K562 (cell line): ENCODE data around the gene MRPL30. TPM values are rescaled to one million over a fixed set of nuclear protein-coding genes. Genes with fewer than 3 reads are reported as not detected.

ENCODE experiments used
- ATAC-seq: fragments of 200-7000 bp; cut with Tn5 transposase; 3 replicates; pipeline ENCODE4 v1.9.1; 2020; ENCODE audit warnings: moderate library complexity
- BruUV-seq: library from RNA; stranded (reverse); fragments of 400-500 nt; replicated peaks from 2 replicates; lab custom pipeline; 2021; lab: Mats Ljungman, UMichigan
- CTCF ChIA-PET: fragments of 300-600 bp; formaldehyde crosslinking; extraction: SDS; loops from one replicate; lab custom pipeline; 2021; ENCODE audit warnings: low intra/inter-chr PET ratio; lab: Yijun Ruan, JAX
- POLR2A ChIA-PET: fragments of 300-600, 350-650 bp; sonication (Branson Sonifier 250); formaldehyde crosslinking; extraction: SDS; loops from one replicate; lab custom pipeline; 2021; ENCODE audit warnings: antibody characterized with exemption, inconsistent platforms; lab: Yijun Ruan, JAX
- DNase-seq, 4 experiments: peaks; one replicate each; pipeline versions ENCODE4 v3.0.0 to v3.0.0-alpha.2; 2011 to 2018; ENCODE audit warnings: low spot score in 3 of 4, mixed read lengths in 3 of 4; ENCODE audit errors: extremely low read depth in 1 of 4
- FAIRE-seq: peaks from 2 replicates; lab custom pipeline; 2011; peaks lifted over from hg19 to GRCh38; lab: Jason Lieb, UNC
- H2AFZ ChIP-seq: 2 replicates; pipeline ENCODE4 v1.6.0; 2011; ENCODE audit warnings: low read depth, low read length, control low read depth, inconsistent platforms
- H3K27ac ChIP-seq: fragments of 200-600 bp; 3 replicates; pipeline ENCODE4 v1.8.0; 2011; ENCODE audit warnings: low read depth, mild to moderate bottlenecking, control low read depth, inconsistent platforms, low read length, moderate library complexity, mixed read lengths; ENCODE audit errors: extremely low read depth
- H3K27me3 ChIP-seq, 2 experiments: fragments of 300-600 bp in 1 of 2; 2 replicates in 1 of 2; 3 replicates in 1 of 2; pipeline versions ENCODE4 v1.6.0 to v1.8.0; 2011; ENCODE audit warnings: inconsistent platforms in 2 of 2, low read length in 2 of 2, mild to moderate bottlenecking in 1 of 2, mixed read lengths in 1 of 2, moderate library complexity in 1 of 2; ENCODE audit not compliant: control insufficient read depth in 2 of 2, insufficient read depth in 2 of 2
- H3K36me3 ChIP-seq: fragments of 300-600 bp; 3 replicates; pipeline ENCODE4 v1.8.0; 2011; ENCODE audit warnings: mild to moderate bottlenecking, low read length, inconsistent platforms; ENCODE audit not compliant: control insufficient read depth, insufficient read depth
- H3K4me1 ChIP-seq, 2 experiments: fragments of 200-600 bp in 1 of 2; replicated peaks in 1 of 2; 2 replicates in 1 of 2; 3 replicates in 1 of 2; pipeline versions ENCODE4 v1.5.1 to v1.8.0; 2011; ENCODE audit warnings: inconsistent platforms in 2 of 2, low read length in 2 of 2, mild to moderate bottlenecking in 1 of 2, mixed read lengths in 1 of 2, moderate library complexity in 1 of 2; ENCODE audit not compliant: control insufficient read depth in 2 of 2, insufficient read depth in 2 of 2
- H3K4me2 ChIP-seq: 2 replicates; pipeline ENCODE4 v1.6.1; 2011; ENCODE audit warnings: low read length, control low read depth, inconsistent platforms, mixed read lengths; ENCODE audit not compliant: insufficient read depth
- H3K4me3 ChIP-seq: fragments of 200-600 bp; sonication (generic), shearing (Covaris generic); 2 replicates; pipeline ENCODE4 v1.5.1; 2016; ENCODE audit warnings: control low read depth, inconsistent platforms
- H3K79me2 ChIP-seq: fragments of 200-600 bp; 3 replicates; pipeline ENCODE4 v1.8.0; 2011; ENCODE audit warnings: low read length, inconsistent platforms; ENCODE audit not compliant: control insufficient read depth, insufficient read depth
- H3K9ac ChIP-seq, 2 experiments: 2 replicates each; pipeline versions ENCODE4 v1.6.0 to v1.6.1; 2011; ENCODE audit warnings: low read depth in 2 of 2, low read length in 2 of 2, control low read depth in 1 of 2, inconsistent platforms in 1 of 2, mild to moderate bottlenecking in 1 of 2, mixed read lengths in 1 of 2; ENCODE audit not compliant: insufficient read depth in 1 of 2
- H3K9me1 ChIP-seq: one replicate; pipeline ENCODE4 v1.6.0; 2011; ENCODE audit warnings: inconsistent platforms, mild to moderate bottlenecking, low read length, moderate library complexity; ENCODE audit not compliant: control insufficient read depth, insufficient read depth
- H3K9me3 ChIP-seq: replicated peaks from 2 replicates; pipeline ENCODE4 v1.5.1; 2011; ENCODE audit warnings: low read depth, low read length, inconsistent platforms; ENCODE audit not compliant: control insufficient read depth, insufficient read depth
- H4K20me1 ChIP-seq: replicated peaks from 2 replicates; pipeline ENCODE4 v1.6.1; 2011; ENCODE audit warnings: low read length, inconsistent platforms, mixed read lengths; ENCODE audit not compliant: control insufficient read depth, insufficient read depth
- DDX20 ChIP-seq: fragments of 450-650 bp; IDR thresholded peaks from 2 replicates; pipeline ENCODE4 v1.6.1; 2016; ENCODE audit warnings: missing genetic modification characterization, low read depth, mild to moderate bottlenecking, missing compliant biosample characterization, moderate library complexity
- E2F3 ChIP-seq: fragments of 250-450 bp; sonication (Bioruptor Pico); IDR thresholded peaks from 2 replicates; pipeline ENCODE4 v1.4.0; 2020; ENCODE audit warnings: mild to moderate bottlenecking
- NCOR1 ChIP-seq: fragments of 450-650 bp; IDR thresholded peaks from 2 replicates; pipeline ENCODE4 v1.6.1; 2016; ENCODE audit warnings: mild to moderate bottlenecking, moderate library complexity
- RUNX1 ChIP-seq: sonication (generic); IDR thresholded peaks from 2 replicates; pipeline ENCODE4 v1.6.1; 2016; ENCODE audit warnings: antibody characterized with exemption, low read depth
- ZNF311 ChIP-seq: fragments of 250-450 bp; sonication (Bioruptor Pico); IDR thresholded peaks from 2 replicates; pipeline ENCODE4 v1.4.0; 2020; ENCODE audit warnings: mild to moderate bottlenecking, moderate library complexity
- WGBS: fragments of 100-300 bp; shearing (Covaris generic); methylation state at CpG from one replicate; pipeline ENCODE4 v1.1.6; 2016; ENCODE audit warnings: low coverage, mixed read lengths; ENCODE audit not compliant: insufficient coverage; ENCODE audit errors: missing lambda C conversion rate; 5-methylcytosine and 5-hydroxymethylcytosine counted together
- in situ Hi-C: fragments of 300-500 bp; cut with MboI; formaldehyde crosslinking; loops from 4 replicates; pipeline ENCODE4 v1.15.0; 2018; ENCODE audit warnings: inconsistent platforms, mixed read lengths
- intact Hi-C: fragments of 100-400 bp; cut with micrococcal nuclease; formaldehyde crosslinking; loops from 2 replicates; pipeline ENCODE4 v1.14.2; 2022
- polyA plus RNA-seq, 8 experiments: library from polyadenylated mRNA; depleted of rRNA in 4 of 8; stranded (reverse) in 5 of 8; unstranded in 3 of 8; fragments of >200 nt; fragmentation: Nextera tagmentation in 2 of 8; fragmentation: Illumina TruSeq in 1 of 8; extraction: Ambion mirVana in 2 of 8; extraction: Trizol in 1 of 8; gene quantifications; 2 replicates each; pipeline versions ENCODE4 v1.2.1 to v1.2.3, GENCODE V29; 2011 to 2014; ENCODE audit warnings: inconsistent platforms in 1 of 8, missing spikeins in 1 of 8
- small RNA-seq: library from RNA; depleted of rRNA; stranded (forward); fragments of <200 nt; gene quantifications from one replicate; pipeline ENCODE3, GENCODE V24; 2014
- total RNA-seq, 7 experiments: library from RNA; depleted of rRNA in 6 of 7; stranded (reverse); fragments of >200 nt in 6 of 7; fragmentation: Illumina TruSeq in 2 of 7; extraction: Trizol in 2 of 7; gene quantifications; 2 replicates each; pipeline versions ENCODE4 v1.2.1 to v1.2.3, GENCODE V29; 2011 to 2021; ENCODE audit warnings: low replicate concordance in 1 of 7

MRPL30 gene
- total and polyA plus RNA-seq, 9 of the 15 experiments (the other 6 are each of a cell fraction or from before 2014, with no cell fraction given) = 63.3 to 130 (median 87.0) TPM

DNA sequence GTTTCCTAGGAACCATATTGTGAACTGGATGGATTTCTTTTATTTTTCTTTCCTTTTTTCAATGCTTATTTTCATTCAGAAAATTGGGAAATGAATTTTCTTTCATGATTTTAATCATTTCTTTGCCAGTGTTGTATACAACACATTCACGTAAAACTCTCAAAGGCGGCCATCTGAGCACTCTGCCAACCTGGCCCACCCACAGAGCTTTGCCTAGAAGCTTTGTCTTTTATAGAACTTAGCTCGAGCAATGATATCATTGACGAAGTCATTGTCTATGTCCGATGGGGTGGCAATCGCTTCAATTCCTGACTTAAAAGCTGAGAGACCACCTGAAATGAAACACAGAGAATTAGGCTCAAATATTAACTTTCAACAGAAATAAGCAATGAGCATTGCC lies 61.2 kb downstream of the MRPL30 start:
- H2AFZ ChIP-seq = no peak overlapping the region
- no peaks in the 10 kb centered on the region for H3K79me2 ChIP-seq
- 12% methylated on average over 6 of the region's 6 CpGs for WGBS
- TF ChIP-seq E2F3 (CRISPR knock-in tag) = no peak
- no peak for TF ChIP-seq DDX20 (tag)
- no peak for TF ChIP-seq ZNF311
- no peak for TF ChIP-seq NCOR1
- TF ChIP-seq RUNX1 = no peak
- TF ChIP-seq, all 486 proteins: peak for 0
- no peak overlapping the region for H3K9ac ChIP-seq
- POLR2A ChIA-PET = interaction anchor here (0.7 kb wide), 2 partner anchors 19 to 69 kb away, joined by 3 read pairs; no protein-coding TSS in a partner anchor
- no peak for ATAC-seq
- H3K27me3 ChIP-seq = no peaks in the 10 kb centered on the region
- no peak overlapping the region for H3K4me3 ChIP-seq
- no peak overlapping the region for H3K27ac ChIP-seq
- in situ Hi-C loops (no loop called here), intact Hi-C loops (no loop called here)
- H3K4me2 ChIP-seq = no peak overlapping the region
- no peak for DNase-seq
- FAIRE-seq = no peak
- CTCF ChIA-PET = no interaction called here
- H3K4me1 ChIP-seq = peaks cover 0 to 7% of the 10 kb centered on the region in 2 experiments; a peak in 2 of 5 replicates
- BruUV-seq = no TSS peak
- no peaks in the 10 kb centered on the region for H4K20me1 ChIP-seq
- H3K36me3 ChIP-seq = no peaks in the 10 kb centered on the region
- no peaks in the 10 kb centered on the region for H3K9me1 ChIP-seq
- no peaks in the 10 kb centered on the region for H3K9me3 ChIP-seq

Small RNA genes lying within 50 kb of the gene (small RNA-seq; reads per million reads assigned to genes)
- not detected for gene AC092587.1

Other genes starting within 250 kb of the MRPL30 start
Only the 7 nearest of the 9 such genes appear.
- gene C2orf15, start 39.5 kb upstream of the MRPL30 start, total RNA-seq (2014; rRNA removed) = 0.27 TPM in 1 of 2 replicates, not detected in the other
- gene C2orf15, start 39.5 kb upstream of the MRPL30 start, total RNA-seq (2014; rRNA removed; fragmentation: Illumina TruSeq; extraction: Trizol) = 0.11 TPM in 1 of 2 replicates, not detected in the other
- gene C2orf15, start 39.5 kb upstream of the MRPL30 start, total RNA-seq (2015; rRNA removed; fragmentation: Illumina TruSeq; extraction: Trizol) = 0.11 and 0.22 TPM in 2 replicates
- gene C2orf15, start 39.5 kb upstream of the MRPL30 start, total RNA-seq (2021) = 0.16 and 0.18 TPM in 2 replicates
- 0.25 TPM in 1 of 2 replicates, not detected in the other for gene C2orf15, start 39.5 kb upstream of the MRPL30 start, polyA plus RNA-seq (2011; rRNA removed)
- 0.15 TPM in 1 of 2 replicates, not detected in the other for gene C2orf15, start 39.5 kb upstream of the MRPL30 start, polyA plus RNA-seq (2014; fragmentation: Illumina TruSeq; extraction: Trizol)
- under 1 TPM; 0.04 to 0.06 TPM for gene C2orf15, start 39.5 kb upstream of the MRPL30 start, polyA plus RNA-seq (2014; fragmentation: Nextera tagmentation; extraction: Ambion mirVana)
- not detected in 2 replicates for gene C2orf15, start 39.5 kb upstream of the MRPL30 start, polyA plus RNA-seq (2014; rRNA removed)
- 2.7 and 6.1 TPM in 2 replicates for gene TSGA10, start 26.2 kb upstream of the MRPL30 start, total RNA-seq (2014; rRNA removed)
- 2.9 and 3.5 TPM in 2 replicates for gene TSGA10, start 26.2 kb upstream of the MRPL30 start, total RNA-seq (2014; rRNA removed; fragmentation: Illumina TruSeq; extraction: Trizol)
- 5.2 and 5.8 TPM in 2 replicates for gene TSGA10, start 26.2 kb upstream of the MRPL30 start, total RNA-seq (2015; rRNA removed; fragmentation: Illumina TruSeq; extraction: Trizol)
- 2.8 TPM in 2 replicates for gene TSGA10, start 26.2 kb upstream of the MRPL30 start, total RNA-seq (2021)
- 2.7 and 3.2 TPM in 2 replicates for gene TSGA10, start 26.2 kb upstream of the MRPL30 start, polyA plus RNA-seq (2011; rRNA removed)
- 1.9 and 3.5 TPM in 2 replicates for gene TSGA10, start 26.2 kb upstream of the MRPL30 start, polyA plus RNA-seq (2014; fragmentation: Illumina TruSeq; extraction: Trizol)
- 1 to 10 TPM; 2.1 to 3.5 TPM for gene TSGA10, start 26.2 kb upstream of the MRPL30 start, polyA plus RNA-seq (2014; fragmentation: Nextera tagmentation; extraction: Ambion mirVana)
- 5.8 and 11.3 TPM in 2 replicates for gene TSGA10, start 26.2 kb upstream of the MRPL30 start, polyA plus RNA-seq (2014; rRNA removed)
- 6.7 and 10.4 TPM in 2 replicates for gene LIPT1, start 26.2 kb upstream of the MRPL30 start, total RNA-seq (2014; rRNA removed)
- 9.7 and 11.6 TPM in 2 replicates for gene LIPT1, start 26.2 kb upstream of the MRPL30 start, total RNA-seq (2014; rRNA removed; fragmentation: Illumina TruSeq; extraction: Trizol)
- gene LIPT1, start 26.2 kb upstream of the MRPL30 start, total RNA-seq (2015; rRNA removed; fragmentation: Illumina TruSeq; extraction: Trizol) = 9.2 and 9.5 TPM in 2 replicates
- 6.4 and 8.6 TPM in 2 replicates for gene LIPT1, start 26.2 kb upstream of the MRPL30 start, total RNA-seq (2021)
- 13.3 and 17.6 TPM in 2 replicates for gene LIPT1, start 26.2 kb upstream of the MRPL30 start, polyA plus RNA-seq (2011; rRNA removed)
- 11.7 and 11.9 TPM in 2 replicates for gene LIPT1, start 26.2 kb upstream of the MRPL30 start, polyA plus RNA-seq (2014; fragmentation: Illumina TruSeq; extraction: Trizol)
- gene LIPT1, start 26.2 kb upstream of the MRPL30 start, polyA plus RNA-seq (2014; fragmentation: Nextera tagmentation; extraction: Ambion mirVana) = 10 to 100 TPM; 16.3 to 18.3 TPM
- gene LIPT1, start 26.2 kb upstream of the MRPL30 start, polyA plus RNA-seq (2014; rRNA removed) = 10.5 and 12.1 TPM in 2 replicates
- gene MITD1, start 126 bp upstream of the MRPL30 start, total RNA-seq (2014; rRNA removed) = 23.7 and 25.5 TPM in 2 replicates
- gene MITD1, start 126 bp upstream of the MRPL30 start, total RNA-seq (2014; rRNA removed; fragmentation: Illumina TruSeq; extraction: Trizol) = 42.8 and 46.2 TPM in 2 replicates
- 47.1 and 50.9 TPM in 2 replicates for gene MITD1, start 126 bp upstream of the MRPL30 start, total RNA-seq (2015; rRNA removed; fragmentation: Illumina TruSeq; extraction: Trizol)
- 19.6 and 20.5 TPM in 2 replicates for gene MITD1, start 126 bp upstream of the MRPL30 start, total RNA-seq (2021)
- 22.9 and 30.7 TPM in 2 replicates for gene MITD1, start 126 bp upstream of the MRPL30 start, polyA plus RNA-seq (2011; rRNA removed)
- gene MITD1, start 126 bp upstream of the MRPL30 start, polyA plus RNA-seq (2014; fragmentation: Illumina TruSeq; extraction: Trizol) = 36.6 and 43.2 TPM in 2 replicates
- gene MITD1, start 126 bp upstream of the MRPL30 start, polyA plus RNA-seq (2014; fragmentation: Nextera tagmentation; extraction: Ambion mirVana) = 10 to 100 TPM; 62.3 to 71.8 TPM
- 42.4 and 48.7 TPM in 2 replicates for gene MITD1, start 126 bp upstream of the MRPL30 start, polyA plus RNA-seq (2014; rRNA removed)
- gene LYG2, start 74.5 kb downstream of the MRPL30 start, total RNA-seq (2014; rRNA removed) = not detected in 2 replicates
- gene LYG2, start 74.5 kb downstream of the MRPL30 start, total RNA-seq (2014; rRNA removed; fragmentation: Illumina TruSeq; extraction: Trizol) = not detected in 2 replicates
- gene LYG2, start 74.5 kb downstream of the MRPL30 start, total RNA-seq (2015; rRNA removed; fragmentation: Illumina TruSeq; extraction: Trizol) = 0.34 TPM in 1 of 2 replicates, not detected in the other
- not detected in 2 replicates for gene LYG2, start 74.5 kb downstream of the MRPL30 start, total RNA-seq (2021)
- gene LYG2, start 74.5 kb downstream of the MRPL30 start, polyA plus RNA-seq (2011; rRNA removed) = not detected in 2 replicates
- gene LYG2, start 74.5 kb downstream of the MRPL30 start, polyA plus RNA-seq (2014; fragmentation: Illumina TruSeq; extraction: Trizol) = not detected in 2 replicates
- under 1 TPM; 0.15 to 0.21 TPM for gene LYG2, start 74.5 kb downstream of the MRPL30 start, polyA plus RNA-seq (2014; fragmentation: Nextera tagmentation; extraction: Ambion mirVana)
- 0.17 TPM in 1 of 2 replicates, not detected in the other for gene LYG2, start 74.5 kb downstream of the MRPL30 start, polyA plus RNA-seq (2014; rRNA removed)
- 0.64 and 0.94 TPM in 2 replicates for gene LYG1, start 120.0 kb downstream of the MRPL30 start, total RNA-seq (2014; rRNA removed)
- 1.0 and 1.1 TPM in 2 replicates for gene LYG1, start 120.0 kb downstream of the MRPL30 start, total RNA-seq (2014; rRNA removed; fragmentation: Illumina TruSeq; extraction: Trizol)
- gene LYG1, start 120.0 kb downstream of the MRPL30 start, total RNA-seq (2015; rRNA removed; fragmentation: Illumina TruSeq; extraction: Trizol) = 1.1 and 1.2 TPM in 2 replicates
- 0.91 and 1.3 TPM in 2 replicates for gene LYG1, start 120.0 kb downstream of the MRPL30 start, total RNA-seq (2021)
- 2.6 and 4.7 TPM in 2 replicates for gene LYG1, start 120.0 kb downstream of the MRPL30 start, polyA plus RNA-seq (2011; rRNA removed)
- gene LYG1, start 120.0 kb downstream of the MRPL30 start, polyA plus RNA-seq (2014; fragmentation: Illumina TruSeq; extraction: Trizol) = 0.68 and 1.4 TPM in 2 replicates
- 1 to 10 TPM; 1.7 to 1.8 TPM for gene LYG1, start 120.0 kb downstream of the MRPL30 start, polyA plus RNA-seq (2014; fragmentation: Nextera tagmentation; extraction: Ambion mirVana)
- 1.2 and 1.7 TPM in 2 replicates for gene LYG1, start 120.0 kb downstream of the MRPL30 start, polyA plus RNA-seq (2014; rRNA removed)
- gene TXNDC9, start 155.1 kb downstream of the MRPL30 start, total RNA-seq (2014; rRNA removed) = 34.4 and 39.2 TPM in 2 replicates
- 75.8 and 85.2 TPM in 2 replicates for gene TXNDC9, start 155.1 kb downstream of the MRPL30 start, total RNA-seq (2014; rRNA removed; fragmentation: Illumina TruSeq; extraction: Trizol)
- gene TXNDC9, start 155.1 kb downstream of the MRPL30 start, total RNA-seq (2015; rRNA removed; fragmentation: Illumina TruSeq; extraction: Trizol) = 67.4 and 68.8 TPM in 2 replicates
- gene TXNDC9, start 155.1 kb downstream of the MRPL30 start, total RNA-seq (2021) = 37.1 and 37.5 TPM in 2 replicates
- gene TXNDC9, start 155.1 kb downstream of the MRPL30 start, polyA plus RNA-seq (2011; rRNA removed) = 46.3 and 65.5 TPM in 2 replicates
- gene TXNDC9, start 155.1 kb downstream of the MRPL30 start, polyA plus RNA-seq (2014; fragmentation: Illumina TruSeq; extraction: Trizol) = 58.3 and 58.4 TPM in 2 replicates
- 100 to 1,000 TPM; 194 to 211 TPM for gene TXNDC9, start 155.1 kb downstream of the MRPL30 start, polyA plus RNA-seq (2014; fragmentation: Nextera tagmentation; extraction: Ambion mirVana)
- 44.6 and 51.3 TPM in 2 replicates for gene TXNDC9, start 155.1 kb downstream of the MRPL30 start, polyA plus RNA-seq (2014; rRNA removed)